GM23338 (cell line): ENCODE data around the gene ZHX3. TPM values are rescaled to one million over a fixed set of nuclear protein-coding genes. Genes with fewer than 3 reads are reported as not detected.
A peak's percentile ranks its signal among the peaks of the same experiment; 100 is the strongest.

Experiments used
- ATAC-seq: fragments of 200-7000 bp; cut with Tn5 transposase; 3 replicates; pipeline ENCODE4 v1.9.1; 2020
- DNase-seq: peaks from one replicate; pipeline ENCODE4 v3.0.0-alpha.2; 2015; ENCODE audit warnings: low spot score
- H2AFZ ChIP-seq: fragments of 200-600 bp; sonication (generic); 2 replicates; pipeline ENCODE4 v1.8.0; 2016; ENCODE audit warnings: antibody characterized with exemption, mild to moderate bottlenecking, moderate library complexity
- H3F3A ChIP-seq: fragments of 200-600 bp; sonication (generic); replicated peaks from 2 replicates; pipeline ENCODE4 v1.8.0; 2017; ENCODE audit warnings: antibody characterized with exemption, mixed run types, low read depth
- H3K27ac ChIP-seq: fragments of 200-600 bp; sonication (generic); 2 replicates; pipeline ENCODE4 v1.6.1; 2016; ENCODE audit warnings: low read depth
- H3K27me3 ChIP-seq: fragments of 200-600 bp; sonication (generic); 2 replicates; pipeline ENCODE4 v1.8.0; 2016; ENCODE audit warnings: mild to moderate bottlenecking, mixed run types, moderate library complexity; ENCODE audit not compliant: insufficient read depth
- H3K36me3 ChIP-seq: fragments of 200-600 bp; sonication (generic); 2 replicates; pipeline ENCODE4 v1.8.0; 2016; ENCODE audit warnings: mild to moderate bottlenecking; ENCODE audit not compliant: insufficient read depth
- H3K4me1 ChIP-seq: fragments of 200-600 bp; sonication (generic); 2 replicates; pipeline ENCODE4 v1.8.0; 2016; ENCODE audit warnings: mild to moderate bottlenecking, moderate library complexity; ENCODE audit not compliant: insufficient read depth
- H3K4me2 ChIP-seq: fragments of 200-600 bp; sonication (generic); 2 replicates; pipeline ENCODE4 v1.7.1; 2017; ENCODE audit warnings: mixed run types
- H3K4me3 ChIP-seq: fragments of 200-600 bp; sonication (generic); 2 replicates; pipeline ENCODE4 v1.6.1; 2016; ENCODE audit warnings: mixed run types
- H3K79me2 ChIP-seq: fragments of 200-600 bp; sonication (generic); replicated peaks from 2 replicates; pipeline ENCODE4 v1.8.0; 2017; ENCODE audit warnings: mild to moderate bottlenecking; ENCODE audit not compliant: insufficient read depth
- H3K9me2 ChIP-seq: fragments of 200-600 bp; sonication (generic); 2 replicates; pipeline ENCODE4 v1.8.0; 2017; ENCODE audit not compliant: insufficient read depth
- H4K20me1 ChIP-seq: fragments of 200-600 bp; sonication (generic); replicated peaks from 2 replicates; pipeline ENCODE4 v1.8.0; 2017; ENCODE audit warnings: mild to moderate bottlenecking; ENCODE audit not compliant: insufficient read depth
- H3K27ac Mint-ChIP-seq: 2 replicates; pipeline ENCODE4 v1.8.0; 2020; ENCODE audit warnings: inconsistent platforms, mild to moderate bottlenecking, moderate library complexity, mixed read lengths
- H3K27me3 Mint-ChIP-seq: 3 replicates; pipeline ENCODE4 v1.8.0; 2022; ENCODE audit warnings: low read depth, mild to moderate bottlenecking, moderate library complexity, mixed read lengths, inconsistent platforms; ENCODE audit not compliant: insufficient read depth, poor library complexity
- H3K36me3 Mint-ChIP-seq: 3 replicates; pipeline ENCODE4 v1.8.0; 2021; ENCODE audit warnings: low read depth, mild to moderate bottlenecking, inconsistent platforms, moderate library complexity, mixed read lengths
- H3K4me1 Mint-ChIP-seq: 3 replicates; pipeline ENCODE4 v1.8.0; 2020; ENCODE audit warnings: mild to moderate bottlenecking, inconsistent platforms, mixed read lengths
- H3K4me3 Mint-ChIP-seq: 3 replicates; pipeline ENCODE4 v1.8.0; 2021; ENCODE audit warnings: moderate library complexity, mild to moderate bottlenecking, inconsistent platforms, mixed read lengths
- H3K9me3 Mint-ChIP-seq: 3 replicates; pipeline ENCODE4 v1.8.0; 2020; ENCODE audit warnings: moderate library complexity, mild to moderate bottlenecking, inconsistent platforms, mixed read lengths
- CREB1 ChIP-seq: fragments of 250-450 bp; sonication (Bioruptor Pico); IDR thresholded peaks from 2 replicates; pipeline ENCODE4 v1.5.0; 2020; ENCODE audit warnings: low read depth, mild to moderate bottlenecking, moderate library complexity
- CTCF ChIP-seq, 2 experiments: fragments of 200-600 bp in 1 of 2; sonication (generic) in 1 of 2; conservative IDR thresholded peaks; 2 replicates each; pipeline versions ENCODE4 v1.5.1 to v1.6.1; 2016 to 2017; ENCODE audit warnings: antibody characterized with exemption in 2 of 2, low read depth in 2 of 2, mild to moderate bottlenecking in 2 of 2, moderate library complexity in 1 of 2
- EZH2 ChIP-seq: fragments of 200-600 bp; sonication (generic); IDR thresholded peaks from one replicate; pipeline ENCODE4 v1.8.0; 2017; ENCODE audit warnings: antibody characterized with exemption, mild to moderate bottlenecking, low read depth; ENCODE audit not compliant: unreplicated experiment
- EZH2phosphoT487 ChIP-seq: fragments of 200-600 bp; sonication (generic); IDR thresholded peaks from one replicate; pipeline ENCODE4 v1.8.1; 2018; ENCODE audit warnings: antibody characterized with exemption; ENCODE audit not compliant: unreplicated experiment
- JUNB ChIP-seq: IDR thresholded peaks from one replicate; pipeline ENCODE4 v1.6.1; 2016; ENCODE audit warnings: antibody characterized with exemption; ENCODE audit not compliant: unreplicated experiment
- NANOG ChIP-seq: IDR thresholded peaks from 2 replicates; pipeline ENCODE4 v1.6.1; 2016; ENCODE audit warnings: antibody characterized with exemption, borderline replicate concordance
- POLR2AphosphoS5 ChIP-seq: IDR thresholded peaks from 2 replicates; pipeline ENCODE4 v1.6.1; 2016; ENCODE audit warnings: antibody characterized with exemption, low read depth
- REST ChIP-seq: IDR thresholded peaks from one replicate; pipeline ENCODE4 v1.6.1; 2018; ENCODE audit warnings: antibody characterized with exemption; ENCODE audit not compliant: unreplicated experiment
- STAT1 ChIP-seq: IDR thresholded peaks from one replicate; pipeline ENCODE4 v1.6.1; 2016; ENCODE audit warnings: antibody characterized with exemption; ENCODE audit not compliant: unreplicated experiment
- ZNF114 ChIP-seq: fragments of 250-450 bp; sonication (Bioruptor Pico); IDR thresholded peaks from 2 replicates; pipeline ENCODE4 v1.5.0; 2020; ENCODE audit warnings: mild to moderate bottlenecking, moderate library complexity
- ZNF331 ChIP-seq: fragments of 250-450 bp; sonication (Bioruptor Pico); IDR thresholded peaks from 2 replicates; pipeline ENCODE4 v1.5.0; 2020; ENCODE audit warnings: low read depth, mild to moderate bottlenecking, moderate library complexity
- polyA plus RNA-seq: library from polyadenylated mRNA; unstranded; fragments of >200 nt; fragmentation: Nextera tagmentation; extraction: Ambion mirVana; gene quantifications from 2 replicates; pipeline ENCODE4 v1.2.1, GENCODE V29; 2016
- total RNA-seq: library from RNA; depleted of rRNA; stranded (reverse); fragments of >200 nt; shearing (Covaris generic); gene quantifications from 2 replicates; pipeline ENCODE4 v1.2.3, GENCODE V29; 2014
- TF ChIP-seq, protein P1 (sequence below): IDR thresholded peaks from 2 replicates; pipeline ENCODE4 v1.6.1; 2016; ENCODE audit warnings: antibody characterized with exemption
- TF ChIP-seq, protein P2 (sequence below): fragments of 250-450 bp; sonication (Bioruptor Pico); IDR thresholded peaks from 2 replicates; pipeline ENCODE4 v1.5.0; 2020; ENCODE audit warnings: mild to moderate bottlenecking, moderate library complexity

The ZHX3 gene
- total and polyA plus RNA-seq, 2 experiments from 2014 or later, result 1.7 to 2.8 TPM

DNA sequence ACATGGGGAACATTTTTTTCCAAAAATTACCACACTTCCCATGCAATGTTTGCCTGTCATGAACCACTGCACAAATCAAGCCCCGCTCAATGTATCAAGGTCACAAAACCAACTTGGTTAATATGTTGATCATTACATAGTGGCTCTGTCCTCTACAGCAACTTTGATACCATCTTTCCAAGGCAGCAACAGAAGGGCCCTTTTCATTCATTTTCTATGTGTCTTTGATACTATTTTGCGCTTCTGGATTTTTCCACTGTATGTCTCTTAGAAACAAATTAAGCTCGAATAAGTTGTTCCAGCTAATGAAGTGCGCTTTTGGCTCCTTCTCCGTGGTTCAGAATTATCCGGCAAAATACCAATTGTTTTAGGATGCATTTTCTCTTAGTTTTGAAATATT lies 1.5 kb downstream of the ZHX3 start:
- H2AFZ ChIP-seq, result no peak overlapping the region
- Mint-ChIP-seq H3K27ac (no peak overlapping the region), H3K4me1 (peaks cover 8% of the 10 kb centered on the region), H3K9me3 (no peaks in the 10 kb centered on the region; the same call in 1 of the 3 replicates), H3K36me3 (no peaks in the 10 kb centered on the region; the same call in 2 of the 3 replicates), H3K27me3 (peaks cover 5% of the 10 kb centered on the region), H3K4me3 (peak overlapping the region; percentile 79)
- H3K4me1 ChIP-seq, result peaks cover 2% of the 10 kb centered on the region; the same call in 1 of the 2 replicates
- H3K4me3 ChIP-seq, result peak overlapping the region; percentile 88; the same call in 1 of the 2 replicates
- no peaks in the 10 kb centered on the region; the same call in 1 of the 2 replicates for H3K27me3 ChIP-seq
- no peak overlapping the region for H3K4me2 ChIP-seq
- H3K27ac ChIP-seq, result no peak overlapping the region
- no peak for DNase-seq
- no peaks in the 10 kb centered on the region for H3K36me3 ChIP-seq
- no peak for ATAC-seq
- H3F3A ChIP-seq, result no peaks in the 10 kb centered on the region
- H3K79me2 ChIP-seq, result no peaks in the 10 kb centered on the region
- TF ChIP-seq CREB1 (CRISPR knock-in tag) (no peak), ZNF331 (CRISPR knock-in tag) (no peak), CTCF (conservative IDR thresholded peaks at IDR 0.05; ENCODE audit: low read depth in 2 of 2) (no peak), STAT1 (no peak), POLR2AphosphoS5 (no peak), ZNF114 (CRISPR knock-in tag) (no peak), EZH2phosphoT487 (no peak), EZH2 (no peak), REST (no peak), NANOG (no peak), JUNB (no peak)
- TF ChIP-seq, protein P1, sequence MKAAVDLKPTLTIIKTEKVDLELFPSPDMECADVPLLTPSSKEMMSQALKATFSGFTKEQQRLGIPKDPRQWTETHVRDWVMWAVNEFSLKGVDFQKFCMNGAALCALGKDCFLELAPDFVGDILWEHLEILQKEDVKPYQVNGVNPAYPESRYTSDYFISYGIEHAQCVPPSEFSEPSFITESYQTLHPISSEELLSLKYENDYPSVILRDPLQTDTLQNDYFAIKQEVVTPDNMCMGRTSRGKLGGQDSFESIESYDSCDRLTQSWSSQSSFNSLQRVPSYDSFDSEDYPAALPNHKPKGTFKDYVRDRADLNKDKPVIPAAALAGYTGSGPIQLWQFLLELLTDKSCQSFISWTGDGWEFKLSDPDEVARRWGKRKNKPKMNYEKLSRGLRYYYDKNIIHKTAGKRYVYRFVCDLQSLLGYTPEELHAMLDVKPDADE, result no peak
- TF ChIP-seq, protein P2, sequence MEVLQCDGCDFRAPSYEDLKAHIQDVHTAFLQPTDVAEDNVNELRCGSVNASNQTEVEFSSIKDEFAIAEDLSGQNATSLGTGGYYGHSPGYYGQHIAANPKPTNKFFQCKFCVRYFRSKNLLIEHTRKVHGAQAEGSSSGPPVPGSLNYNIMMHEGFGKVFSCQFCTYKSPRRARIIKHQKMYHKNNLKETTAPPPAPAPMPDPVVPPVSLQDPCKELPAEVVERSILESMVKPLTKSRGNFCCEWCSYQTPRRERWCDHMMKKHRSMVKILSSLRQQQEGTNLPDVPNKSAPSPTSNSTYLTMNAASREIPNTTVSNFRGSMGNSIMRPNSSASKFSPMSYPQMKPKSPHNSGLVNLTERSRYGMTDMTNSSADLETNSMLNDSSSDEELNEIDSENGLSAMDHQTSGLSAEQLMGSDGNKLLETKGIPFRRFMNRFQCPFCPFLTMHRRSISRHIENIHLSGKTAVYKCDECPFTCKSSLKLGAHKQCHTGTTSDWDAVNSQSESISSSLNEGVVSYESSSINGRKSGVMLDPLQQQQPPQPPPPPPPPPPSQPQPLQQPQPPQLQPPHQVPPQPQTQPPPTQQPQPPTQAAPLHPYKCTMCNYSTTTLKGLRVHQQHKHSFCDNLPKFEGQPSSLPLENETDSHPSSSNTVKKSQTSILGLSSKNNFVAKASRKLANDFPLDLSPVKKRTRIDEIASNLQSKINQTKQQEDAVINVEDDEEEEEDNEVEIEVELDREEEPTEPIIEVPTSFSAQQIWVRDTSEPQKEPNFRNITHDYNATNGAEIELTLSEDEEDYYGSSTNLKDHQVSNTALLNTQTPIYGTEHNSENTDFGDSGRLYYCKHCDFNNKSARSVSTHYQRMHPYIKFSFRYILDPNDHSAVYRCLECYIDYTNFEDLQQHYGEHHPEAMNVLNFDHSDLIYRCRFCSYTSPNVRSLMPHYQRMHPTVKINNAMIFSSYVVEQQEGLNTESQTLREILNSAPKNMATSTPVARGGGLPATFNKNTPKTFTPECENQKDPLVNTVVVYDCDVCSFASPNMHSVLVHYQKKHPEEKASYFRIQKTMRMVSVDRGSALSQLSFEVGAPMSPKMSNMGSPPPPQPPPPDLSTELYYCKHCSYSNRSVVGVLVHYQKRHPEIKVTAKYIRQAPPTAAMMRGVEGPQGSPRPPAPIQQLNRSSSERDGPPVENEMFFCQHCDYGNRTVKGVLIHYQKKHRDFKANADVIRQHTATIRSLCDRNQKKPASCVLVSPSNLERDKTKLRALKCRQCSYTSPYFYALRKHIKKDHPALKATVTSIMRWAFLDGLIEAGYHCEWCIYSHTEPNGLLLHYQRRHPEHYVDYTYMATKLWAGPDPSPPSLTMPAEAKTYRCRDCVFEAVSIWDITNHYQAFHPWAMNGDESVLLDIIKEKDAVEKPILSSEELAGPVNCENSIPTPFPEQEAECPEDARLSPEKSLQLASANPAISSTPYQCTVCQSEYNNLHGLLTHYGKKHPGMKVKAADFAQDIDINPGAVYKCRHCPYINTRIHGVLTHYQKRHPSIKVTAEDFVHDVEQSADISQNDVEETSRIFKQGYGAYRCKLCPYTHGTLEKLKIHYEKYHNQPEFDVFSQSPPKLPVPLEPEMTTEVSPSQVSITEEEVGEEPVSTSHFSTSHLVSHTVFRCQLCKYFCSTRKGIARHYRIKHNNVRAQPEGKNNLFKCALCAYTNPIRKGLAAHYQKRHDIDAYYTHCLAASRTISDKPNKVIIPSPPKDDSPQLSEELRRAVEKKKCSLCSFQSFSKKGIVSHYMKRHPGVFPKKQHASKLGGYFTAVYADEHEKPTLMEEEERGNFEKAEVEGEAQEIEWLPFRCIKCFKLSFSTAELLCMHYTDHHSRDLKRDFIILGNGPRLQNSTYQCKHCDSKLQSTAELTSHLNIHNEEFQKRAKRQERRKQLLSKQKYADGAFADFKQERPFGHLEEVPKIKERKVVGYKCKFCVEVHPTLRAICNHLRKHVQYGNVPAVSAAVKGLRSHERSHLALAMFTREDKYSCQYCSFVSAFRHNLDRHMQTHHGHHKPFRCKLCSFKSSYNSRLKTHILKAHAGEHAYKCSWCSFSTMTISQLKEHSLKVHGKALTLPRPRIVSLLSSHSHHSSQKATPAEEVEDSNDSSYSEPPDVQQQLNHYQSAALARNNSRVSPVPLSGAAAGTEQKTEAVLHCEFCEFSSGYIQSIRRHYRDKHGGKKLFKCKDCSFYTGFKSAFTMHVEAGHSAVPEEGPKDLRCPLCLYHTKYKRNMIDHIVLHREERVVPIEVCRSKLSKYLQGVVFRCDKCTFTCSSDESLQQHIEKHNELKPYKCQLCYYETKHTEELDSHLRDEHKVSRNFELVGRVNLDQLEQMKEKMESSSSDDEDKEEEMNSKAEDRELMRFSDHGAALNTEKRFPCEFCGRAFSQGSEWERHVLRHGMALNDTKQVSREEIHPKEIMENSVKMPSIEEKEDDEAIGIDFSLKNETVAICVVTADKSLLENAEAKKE (CRISPR knock-in tag), result no peak
- H3K9me2 ChIP-seq, result no peaks in the 10 kb centered on the region
- no peaks in the 10 kb centered on the region for H4K20me1 ChIP-seq
